Measurements from ENCODE around the gene ST6GALNAC6.
A peak's percentile ranks its signal among the peaks of the same experiment; 100 is the strongest.

Gene ST6GALNAC6

DNA sequence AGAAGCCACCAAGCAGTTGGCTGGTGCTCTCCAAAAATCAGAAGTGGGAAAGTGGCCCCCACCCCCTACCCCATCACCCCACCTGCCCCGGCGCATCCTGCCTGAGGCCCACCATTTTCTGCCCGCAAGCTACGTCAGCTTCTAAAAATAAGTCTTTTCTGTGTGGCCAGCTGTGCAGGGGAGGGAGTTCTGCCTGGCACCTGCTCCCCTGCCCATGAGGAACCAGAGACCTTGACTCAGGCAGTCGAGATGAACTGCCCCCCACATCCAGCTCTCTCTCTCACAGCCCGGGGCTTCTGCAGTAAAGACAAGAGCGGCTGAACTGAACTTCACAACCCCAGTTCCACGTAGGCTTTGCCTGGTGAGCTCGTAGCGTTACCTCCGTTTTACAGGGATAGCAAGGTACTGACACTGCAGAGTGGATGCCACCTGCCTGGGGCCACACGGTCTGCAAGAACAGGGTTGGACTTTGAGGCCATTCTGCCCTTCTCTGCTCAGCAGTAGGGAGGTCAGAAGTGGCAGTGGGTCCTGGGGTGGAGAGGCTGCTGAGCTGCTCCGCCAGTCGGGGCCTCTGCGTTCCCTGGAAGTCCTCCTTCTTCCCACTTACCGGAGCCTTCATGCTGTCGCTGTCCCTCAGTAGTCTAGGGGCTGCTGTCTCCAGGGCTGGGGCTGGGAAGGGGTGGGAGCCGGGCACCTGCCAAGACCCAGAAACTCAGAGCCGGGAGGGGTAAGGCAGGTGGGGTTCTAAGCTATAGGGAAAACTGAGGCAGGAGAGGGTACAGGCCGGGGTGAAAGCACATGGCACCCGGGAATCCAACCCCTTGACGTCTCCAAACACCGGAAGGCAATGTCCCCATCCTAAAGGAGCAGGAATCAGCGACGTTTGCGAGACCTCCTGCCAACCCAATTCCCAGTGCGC is 16.7 kb upstream of the ST6GALNAC6 start:
- DNase-seq: peak; percentile 21

DNA sequence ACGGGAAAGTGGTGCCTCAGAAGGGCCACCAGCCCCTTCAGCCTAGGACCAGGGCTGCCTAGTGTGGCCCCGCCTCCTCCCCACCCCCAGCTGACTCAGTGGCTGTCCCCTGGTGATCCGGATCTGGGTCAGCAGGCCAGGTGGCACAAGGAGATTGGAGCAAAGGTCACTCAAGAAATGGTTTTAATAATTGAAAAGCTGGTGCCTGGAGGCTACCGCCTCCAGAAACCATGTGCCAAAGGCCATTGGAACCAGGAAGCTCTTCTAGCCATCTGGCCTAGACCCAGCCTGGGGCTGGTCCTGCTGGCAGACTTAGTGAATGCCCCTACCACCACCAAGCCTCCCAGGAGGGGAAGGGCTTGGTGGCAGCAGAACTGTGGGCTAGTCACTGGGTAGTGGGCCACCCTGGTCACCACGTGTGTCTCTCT is 15.9 kb upstream of the ST6GALNAC6 start:
- no peak for DNase-seq

DNA sequence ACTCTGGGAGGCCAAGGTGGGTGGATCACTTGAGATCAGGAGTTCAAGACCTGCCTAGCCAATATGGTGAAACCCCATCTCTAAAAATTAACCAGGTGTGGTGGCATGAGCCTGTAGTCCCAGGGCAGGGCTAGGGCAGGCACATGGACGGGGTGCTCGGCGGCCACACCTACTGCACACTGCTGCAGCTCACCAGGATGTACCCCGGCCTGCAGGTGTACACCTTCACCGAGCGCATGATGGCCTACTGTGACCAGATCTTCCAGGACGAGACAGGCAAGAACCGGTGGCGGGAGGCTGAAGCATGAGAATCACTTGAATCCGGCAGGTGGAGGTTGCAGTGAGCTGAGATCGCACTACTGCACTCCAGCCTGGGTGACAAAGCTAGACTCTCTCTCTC is 14.3 kb upstream of the ST6GALNAC6 start:
- no peak for DNase-seq

DNA sequence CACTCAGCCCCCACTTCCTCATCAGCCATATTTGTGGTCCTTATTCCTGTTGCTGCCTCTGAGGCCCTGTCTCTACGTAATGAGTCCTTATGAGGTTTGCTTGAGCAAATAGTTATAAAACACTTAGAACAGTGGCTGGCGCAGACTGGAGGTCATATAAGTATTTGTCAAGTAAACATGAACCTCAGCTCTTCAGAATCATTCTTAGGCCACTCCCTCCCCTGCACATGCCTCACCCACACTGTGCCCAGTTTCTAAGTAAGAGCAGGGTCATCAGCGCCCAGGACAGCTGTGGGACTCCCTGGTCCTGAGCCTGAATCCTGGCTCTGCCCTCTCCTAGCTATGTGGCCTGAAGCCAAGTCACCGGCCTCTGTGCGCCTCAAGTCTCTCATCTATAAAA is 13.5 kb upstream of the ST6GALNAC6 start:
- DNase-seq: no peak

DNA sequence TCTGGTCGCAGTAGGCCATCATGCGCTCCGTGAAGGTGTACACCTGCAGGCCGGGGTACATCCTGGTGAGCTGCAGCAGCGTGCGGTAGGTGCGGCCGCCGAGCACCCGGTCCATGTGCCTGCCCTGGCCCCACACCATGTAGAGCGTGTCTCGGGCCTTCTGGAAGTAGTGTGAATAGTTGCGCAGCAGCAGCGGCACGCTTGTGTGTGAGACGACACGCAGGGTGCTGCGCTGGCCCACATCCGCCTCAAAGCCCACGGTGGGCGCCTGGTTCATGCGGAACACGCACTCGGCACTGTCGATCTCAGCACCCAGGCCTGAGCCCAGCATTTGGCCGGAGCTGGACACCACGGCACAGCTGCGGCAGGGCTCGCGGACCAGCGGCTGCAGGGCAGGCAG is 12.9 kb upstream of the ST6GALNAC6 start:
- no peak for DNase-seq

DNA sequence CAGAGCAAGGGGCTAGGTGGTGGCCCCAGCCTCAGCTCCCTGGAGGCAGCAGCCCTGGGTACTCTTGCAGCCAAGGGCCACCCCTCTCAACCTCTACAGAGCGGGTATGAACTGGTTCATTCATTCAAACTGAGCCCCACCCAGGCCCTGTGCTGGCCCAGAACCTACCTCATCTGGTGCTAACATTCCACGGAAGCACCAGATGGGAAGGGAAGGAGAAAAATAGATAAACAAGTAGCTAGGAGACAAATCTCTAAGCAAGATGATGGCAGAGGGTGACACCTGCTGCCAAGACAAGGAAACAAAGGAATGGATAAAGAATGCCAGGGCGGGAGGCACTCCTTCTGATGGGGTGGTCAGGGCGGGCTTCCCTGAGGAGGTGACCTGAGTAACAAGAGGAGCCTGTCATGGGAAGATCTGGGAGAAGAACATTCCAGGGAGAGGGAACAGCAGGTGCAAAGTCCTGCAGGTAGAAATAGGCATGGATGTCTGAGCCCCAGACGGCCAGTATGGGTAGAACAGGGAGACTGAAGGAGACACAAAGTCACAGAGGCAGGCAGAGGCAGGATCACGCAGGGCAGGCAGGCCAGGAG is 11.3 kb upstream of the ST6GALNAC6 start:
- DNase-seq: peak; percentile 45

DNA sequence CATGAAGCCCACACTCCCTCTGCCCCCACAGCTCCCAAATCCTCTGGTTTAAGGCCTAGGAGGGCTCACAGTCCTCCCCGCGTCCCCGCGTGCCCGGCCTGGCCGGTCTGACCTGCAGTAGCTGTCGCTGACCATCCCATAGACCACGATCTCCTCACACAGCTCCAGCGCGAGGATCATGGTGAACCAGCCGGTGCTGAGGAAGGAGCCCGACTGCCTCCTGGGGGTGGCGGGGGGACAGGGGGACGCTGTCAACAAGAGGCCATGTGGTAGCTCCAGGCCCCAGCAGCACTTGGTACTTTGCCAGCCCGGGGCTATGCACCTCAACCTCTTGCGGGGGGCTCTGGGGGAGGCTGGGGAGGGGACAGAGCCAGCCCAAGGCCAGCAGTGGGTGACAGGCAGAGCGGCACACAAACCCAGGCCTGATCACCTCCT is 10.5 kb upstream of the ST6GALNAC6 start:
- DNase-seq: no peak

DNA sequence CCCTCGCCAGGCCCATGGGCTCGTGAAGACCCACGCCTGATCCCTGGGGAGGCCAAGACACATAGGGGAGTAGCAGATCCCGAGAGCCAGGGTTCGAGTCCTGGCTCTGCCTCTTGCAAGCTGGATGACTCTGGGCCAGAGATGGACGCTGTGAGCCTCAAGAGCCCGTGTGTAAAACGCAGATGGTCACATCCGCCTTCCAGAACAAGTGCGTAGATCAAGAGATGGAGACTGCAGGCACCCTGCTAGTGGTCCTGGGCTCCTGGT is 9.2 kb upstream of the ST6GALNAC6 start:
- no peak for DNase-seq

DNA sequence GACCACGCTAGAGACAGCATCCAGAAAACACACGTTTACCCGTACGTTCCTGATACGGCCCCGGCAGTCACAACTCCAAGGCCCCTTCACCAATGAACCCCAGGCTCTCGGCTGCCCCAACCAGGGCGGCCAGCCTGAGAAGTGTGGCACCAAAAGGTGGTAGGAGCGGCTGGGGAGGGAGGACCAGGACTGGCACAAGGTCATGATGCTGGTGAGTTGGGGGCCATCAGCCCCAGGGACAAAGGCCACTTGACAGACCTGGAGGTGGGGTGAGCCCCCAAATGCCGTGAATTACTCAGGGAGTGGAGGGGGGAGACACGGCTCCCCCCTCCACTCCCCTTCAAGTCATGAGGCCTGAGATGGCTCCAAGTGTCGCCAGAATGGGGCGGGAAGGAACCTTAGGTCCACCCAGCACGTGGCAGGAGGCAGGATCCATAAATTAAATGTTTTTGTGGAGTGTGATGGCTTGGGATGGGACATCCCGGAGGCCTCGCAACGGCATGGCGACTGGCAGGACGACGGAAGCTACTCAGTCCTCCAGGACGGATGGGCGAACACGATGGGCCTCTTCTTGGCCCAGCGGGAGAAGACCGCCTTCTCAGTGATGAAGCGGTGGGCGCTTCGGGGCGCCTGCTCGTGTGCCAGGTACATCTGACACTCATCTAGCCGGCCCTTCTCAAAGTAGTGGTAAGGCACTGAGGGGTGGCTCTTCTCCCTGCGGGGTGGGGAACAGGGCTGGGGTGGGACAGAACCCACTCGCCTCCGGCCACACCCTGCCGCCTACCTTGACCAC is 8.7 kb upstream of the ST6GALNAC6 start:
- DNase-seq: no peak

DNA sequence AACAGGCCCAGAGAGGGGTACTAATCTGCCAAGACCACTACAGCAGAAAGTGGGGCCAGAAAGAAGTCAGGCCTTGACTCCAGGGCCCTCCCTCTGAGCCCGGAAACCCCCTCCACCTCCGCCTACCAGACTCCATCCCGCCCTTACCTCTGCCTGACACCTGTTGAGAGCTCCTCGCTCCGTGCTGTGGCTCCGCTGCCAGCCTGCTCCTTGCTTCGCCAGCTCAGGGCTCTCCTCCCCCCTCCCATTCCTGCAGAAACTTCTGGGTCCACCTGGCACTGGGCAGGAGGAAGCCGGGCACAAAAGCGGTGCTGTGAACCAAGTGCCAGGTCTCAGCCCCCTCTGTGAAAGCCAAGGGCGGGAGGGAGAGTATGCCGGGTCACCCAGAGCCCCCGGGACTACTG is 6.4 kb upstream of the ST6GALNAC6 start:
- no peak for DNase-seq

DNA sequence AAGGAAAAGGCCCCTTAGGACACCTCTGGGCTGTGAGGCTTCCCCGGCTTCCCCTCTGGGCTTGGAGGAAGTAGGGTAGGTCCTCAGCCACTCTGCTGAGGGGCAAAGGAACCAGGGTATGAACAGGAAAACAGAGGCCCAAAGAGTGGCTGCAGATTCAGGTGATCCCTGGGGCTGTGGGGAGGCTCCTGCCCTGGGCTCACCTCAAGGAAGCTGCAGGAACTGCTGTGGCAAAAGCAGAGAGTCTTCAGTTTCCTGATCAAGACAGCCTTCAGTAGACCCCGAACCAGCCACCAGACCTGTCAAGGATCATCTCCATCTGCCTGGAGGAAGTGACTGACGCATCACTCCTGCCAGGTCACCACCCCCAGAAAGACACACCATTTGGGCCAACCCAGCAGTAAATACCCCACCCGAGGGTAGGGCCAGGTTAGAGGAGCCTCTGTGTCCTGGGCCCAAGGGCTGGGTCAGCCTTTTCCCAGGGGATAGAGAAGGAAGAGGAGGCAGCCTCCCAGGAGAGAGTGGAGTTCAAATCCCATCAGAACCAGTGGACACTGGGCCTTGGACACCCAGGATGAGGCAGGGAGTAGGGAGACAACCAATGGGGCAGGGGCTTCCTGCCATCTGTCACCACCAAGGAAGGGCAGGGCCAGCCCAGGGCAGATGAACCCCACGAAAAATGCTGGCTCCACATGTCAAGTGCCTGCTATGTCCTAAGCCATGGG is 5.8 kb upstream of the ST6GALNAC6 start:
- no peak for DNase-seq

DNA sequence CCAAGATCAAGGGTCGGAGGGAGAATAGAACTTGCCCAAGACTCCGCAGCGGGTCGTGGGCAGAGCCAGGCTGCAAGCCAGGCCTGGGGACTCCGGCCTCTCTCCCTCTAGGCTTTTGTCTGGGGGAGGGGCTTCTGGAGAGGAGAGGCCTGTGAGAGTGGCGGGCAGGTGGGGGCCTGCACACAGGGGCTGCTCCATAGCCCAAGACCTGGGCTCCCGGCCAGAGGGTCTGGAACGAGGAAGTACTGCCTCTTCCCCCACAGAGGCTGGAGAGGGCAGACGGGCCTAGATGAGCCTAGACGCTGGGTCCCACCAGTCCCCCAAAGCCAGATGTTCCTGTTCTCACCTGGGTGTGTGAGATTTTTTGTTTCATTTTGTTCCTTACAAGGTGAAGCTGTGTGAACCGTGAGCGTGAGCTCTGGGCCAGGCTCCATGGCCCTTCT is 5.2 kb upstream of the ST6GALNAC6 start:
- DNase-seq: peak; percentile 33

DNA sequence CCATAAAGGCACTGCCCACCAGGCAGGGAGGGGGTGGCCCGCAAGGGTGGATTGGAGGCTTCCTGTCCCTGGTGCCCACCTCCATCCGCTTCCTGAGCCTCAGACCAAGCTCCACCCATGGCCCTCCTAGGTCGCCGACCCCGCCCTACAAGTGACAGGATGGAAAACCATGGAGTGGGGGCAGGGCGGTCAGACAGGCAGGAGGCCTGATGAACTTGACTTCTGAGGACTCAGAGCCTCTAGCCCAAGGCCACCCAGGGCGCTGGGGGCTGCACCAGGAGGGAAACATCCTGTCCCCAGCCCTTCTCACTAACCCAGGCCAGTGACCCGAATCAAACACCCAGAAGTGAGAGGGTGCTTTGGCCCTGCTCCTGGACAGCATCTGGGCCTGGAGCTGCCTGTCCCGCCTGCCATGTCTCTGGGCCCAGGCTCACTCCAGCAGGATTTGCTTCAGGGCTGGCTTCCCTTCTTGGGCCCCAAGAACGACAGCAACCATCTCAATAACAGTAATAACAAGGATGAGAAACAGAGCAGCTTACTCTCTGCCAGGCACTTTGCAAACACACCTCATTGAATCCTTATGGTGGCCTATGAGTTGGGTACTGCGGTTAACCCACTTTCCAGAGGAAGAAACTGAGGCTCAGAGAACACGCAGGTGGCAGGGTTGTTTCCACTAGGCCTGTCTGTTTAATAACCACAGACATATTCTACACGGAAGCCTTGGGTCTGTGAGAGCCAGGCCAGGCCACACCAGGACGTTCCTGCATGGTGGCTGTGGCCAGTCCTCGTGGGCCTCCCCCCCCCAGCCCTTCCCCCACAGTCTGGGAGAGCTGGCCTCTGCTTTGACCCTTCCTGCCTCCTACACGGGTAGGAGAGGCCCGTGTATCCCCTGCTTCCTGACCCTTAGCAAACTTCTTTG is 4.4 kb upstream of the ST6GALNAC6 start:
- DNase-seq: peak; percentile 44

DNA sequence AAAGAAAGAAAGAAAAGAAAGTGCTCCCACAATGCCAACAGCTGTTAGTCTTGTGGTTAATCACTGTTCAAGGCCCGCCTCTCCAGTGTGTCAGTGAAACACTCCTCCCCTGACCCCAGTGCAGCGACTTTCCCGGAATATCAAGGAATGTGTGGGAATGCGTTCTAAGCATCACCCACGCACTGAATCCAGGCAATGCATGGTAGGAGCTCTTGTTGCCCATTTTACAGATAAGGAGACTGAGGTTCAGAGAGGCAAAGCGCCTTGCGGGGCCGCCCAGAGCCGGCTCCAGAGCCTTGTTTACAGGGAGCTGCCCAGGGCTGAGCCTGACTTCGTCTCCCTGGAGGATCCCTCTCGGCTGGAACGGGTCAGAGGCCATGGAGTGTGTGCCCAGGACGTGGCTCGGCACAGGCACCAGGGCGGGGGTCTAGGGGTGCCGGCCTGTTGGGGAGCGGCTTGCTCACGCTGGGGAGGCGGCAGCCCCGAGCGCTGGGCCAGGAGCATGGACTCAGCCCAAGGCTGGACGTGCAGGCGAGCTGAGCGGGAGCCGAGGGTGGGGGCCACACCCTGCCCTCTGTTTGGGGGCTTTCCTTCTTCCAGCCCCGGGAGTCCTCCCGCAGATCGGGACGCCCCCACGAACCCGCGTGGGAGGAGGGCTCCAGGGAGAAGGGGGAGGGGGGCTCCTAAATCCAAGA is 823 bp downstream of the ST6GALNAC6 start:
- peak; percentile 72 for DNase-seq

DNA sequence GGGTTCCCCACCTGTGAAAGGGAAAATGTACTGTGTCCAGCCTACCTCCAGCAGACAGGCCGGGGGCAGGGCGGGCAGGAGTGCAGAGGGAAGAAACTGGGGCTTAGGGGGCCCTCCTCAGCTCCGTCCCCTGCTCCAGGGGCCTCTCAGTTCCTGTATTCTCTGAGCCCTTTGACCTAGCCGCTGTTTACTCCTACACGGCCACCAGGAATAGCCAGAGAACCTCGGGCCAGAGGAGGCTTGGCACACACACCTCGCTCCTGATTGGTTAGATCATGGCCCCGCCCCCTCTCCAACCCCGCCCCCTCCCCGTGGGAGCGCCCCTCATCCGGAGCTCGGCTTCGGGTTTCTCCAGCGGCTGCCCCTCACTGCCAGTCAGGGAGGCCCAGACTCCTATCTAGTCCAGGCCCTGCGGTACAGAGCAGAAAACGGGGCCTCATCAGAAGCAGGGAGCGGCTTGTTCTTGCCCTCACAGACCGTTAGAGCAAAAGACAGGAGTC is 2.2 kb downstream of the ST6GALNAC6 start:
- DNase-seq: peak; percentile 90

DNA sequence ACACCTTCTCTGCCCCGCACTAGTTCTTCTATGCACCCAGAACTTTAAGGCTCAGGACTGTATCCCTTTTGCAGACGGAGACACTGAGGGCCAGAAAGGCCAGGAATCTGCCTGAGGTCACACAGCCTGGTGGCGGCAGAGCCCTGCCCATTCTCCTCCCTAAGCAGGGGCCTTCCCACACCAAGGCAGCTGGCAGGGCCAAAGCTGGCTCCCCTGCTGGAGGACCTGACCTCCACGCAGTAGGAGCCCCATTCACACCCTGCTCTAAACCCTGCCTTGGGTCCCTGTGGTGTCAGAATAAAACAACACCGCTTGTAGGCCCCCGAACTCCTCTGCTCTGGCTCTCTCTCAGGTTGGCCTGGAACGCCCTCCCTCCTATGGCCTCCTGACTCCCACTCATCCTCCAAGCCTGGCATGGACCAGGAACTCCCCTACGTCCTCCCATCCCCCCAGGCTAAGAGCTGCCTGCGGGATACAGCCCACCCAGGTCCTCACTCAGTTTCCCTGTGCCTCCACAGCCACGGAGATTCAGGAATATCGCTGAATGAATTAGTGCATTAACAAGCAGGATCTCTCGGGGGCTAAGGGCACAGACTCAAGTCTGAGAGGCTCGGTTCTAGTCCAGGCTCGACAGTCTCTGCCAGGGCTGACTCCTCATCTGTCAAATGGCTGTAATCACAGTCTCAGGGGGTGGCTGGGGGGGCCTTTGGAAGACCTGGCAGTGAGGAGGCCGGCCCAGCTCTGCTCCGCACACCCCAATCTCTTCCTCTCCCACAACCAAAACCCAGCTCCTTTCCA is 2.8 kb downstream of the ST6GALNAC6 start:
- DNase-seq: no peak

DNA sequence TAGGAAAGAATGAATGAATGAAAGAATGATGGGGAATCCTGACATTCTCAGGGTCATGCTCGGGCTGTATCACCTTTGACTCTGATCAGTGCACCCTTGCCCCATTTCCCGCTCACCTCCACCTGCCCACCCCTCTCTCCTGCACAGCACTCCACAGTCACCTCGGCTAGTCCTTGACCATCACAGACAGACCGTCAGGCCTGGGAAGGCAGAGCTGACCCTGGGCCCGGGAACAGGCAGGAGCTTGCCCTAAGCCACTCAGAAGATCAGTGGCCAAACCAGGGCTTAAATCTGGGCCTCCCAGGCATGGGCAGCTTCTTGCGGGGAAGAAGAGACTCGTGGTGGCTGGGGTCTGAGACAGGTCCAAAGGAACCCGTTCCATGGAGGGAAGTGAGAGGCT is 3.6 kb downstream of the ST6GALNAC6 start:
- DNase-seq: no peak

DNA sequence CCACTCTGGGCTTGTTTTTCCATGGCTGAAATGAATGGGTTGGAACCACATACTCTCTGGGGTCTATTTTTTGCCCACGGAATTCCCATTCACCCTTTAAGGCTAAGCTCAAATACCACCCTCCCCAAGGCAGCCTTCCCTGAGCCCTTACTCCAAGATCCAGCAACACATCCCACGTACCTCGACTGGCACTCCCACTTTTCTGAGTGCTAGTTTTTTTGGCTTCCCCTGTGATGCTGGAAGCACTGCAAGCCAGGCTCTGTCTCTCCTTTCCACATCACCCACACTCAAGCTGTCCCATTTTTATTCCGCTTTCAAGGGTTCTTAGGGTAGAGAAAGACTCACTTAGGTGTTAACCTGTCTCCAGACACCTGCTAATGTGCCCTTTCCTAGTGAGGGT is 6.0 kb downstream of the ST6GALNAC6 start:
- no peak for DNase-seq

DNA sequence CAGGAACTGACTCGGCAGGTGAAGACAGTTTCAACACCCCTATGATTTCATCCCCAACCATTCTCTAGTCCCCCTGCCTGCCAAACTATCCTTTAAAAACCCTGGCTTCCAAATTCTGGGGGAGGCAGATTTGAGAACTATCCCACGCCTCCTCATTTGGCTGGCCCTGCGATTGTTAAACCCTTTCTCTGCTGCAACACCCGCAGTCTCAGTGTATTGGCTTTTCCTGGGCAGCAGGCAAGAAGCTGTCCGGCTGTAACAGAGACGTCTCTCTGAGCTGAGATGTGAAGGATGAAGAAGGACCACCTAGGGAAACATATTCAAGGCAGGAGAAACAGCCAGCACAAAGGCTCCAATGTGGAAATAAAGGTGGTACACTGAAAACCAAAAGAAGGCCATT is 6.6 kb downstream of the ST6GALNAC6 start:
- no peak for DNase-seq

DNA sequence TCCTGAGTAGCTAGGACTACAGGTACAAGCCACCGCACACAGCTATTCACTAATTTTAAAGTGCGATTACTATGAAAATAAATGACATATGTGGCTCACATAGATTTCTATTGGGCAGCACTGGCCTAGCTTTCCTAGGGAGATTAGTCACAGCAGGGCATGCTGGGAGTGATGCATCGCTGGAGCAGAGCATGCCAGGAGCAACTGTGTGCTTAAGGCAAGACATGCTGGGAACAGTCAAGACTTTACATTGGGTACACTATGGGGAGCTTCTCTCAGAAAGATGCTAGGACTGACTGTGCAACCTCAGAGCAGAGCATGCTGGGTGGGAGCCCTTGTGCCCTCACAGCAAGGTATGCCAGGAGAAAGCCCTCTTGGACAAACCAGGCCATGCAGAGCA is 9.3 kb downstream of the ST6GALNAC6 start:
- DNase-seq: no peak
